HT-29 (cell line): ENCODE results near the gene NUAK1. TPM values are rescaled to one million over a fixed set of nuclear protein-coding genes. Genes with fewer than 3 reads are reported as not detected.

Experiments
- DNase-seq: peaks from one replicate; pipeline ENCODE4 v3.0.0-alpha.2; 2015; ENCODE audit warnings: low spot score
- total RNA-seq: library from RNA; depleted of rRNA; stranded (reverse); fragments of >200 nt; shearing (Covaris generic); gene quantifications from 2 replicates; pipeline ENCODE4 v1.2.3, GENCODE V29; 2014

NUAK1 gene
- total RNA-seq, 1 experiment from 2014 or later, result 1.3 TPM

GRCh38 chr12:106110626-106111300 is 28.0 kb downstream of the NUAK1 start:
- no peak for DNase-seq

- no peak for DNase-seq
Observed at GRCh38 chr12:106109168-106109910, 29.4 kb downstream of the NUAK1 start.

- no peak for DNase-seq
Observed at GRCh38 chr12:106108185-106108835, 30.4 kb downstream of the NUAK1 start.

GRCh38 chr12:106107566-106107965 is 31.2 kb downstream of the NUAK1 start:
- DNase-seq, result no peak

GRCh38 chr12:106106892-106107291 is 31.9 kb downstream of the NUAK1 start:
- no peak for DNase-seq

GRCh38 chr12:106106061-106106566 is 32.6 kb downstream of the NUAK1 start:
- DNase-seq, result no peak

- no peak for DNase-seq
Observed at GRCh38 chr12:106101803-106102202, 37.0 kb downstream of the NUAK1 start.

GRCh38 chr12:106098691-106099200 is 40.0 kb downstream of the NUAK1 start:
- DNase-seq, result no peak

- no peak for DNase-seq
Observed at GRCh38 chr12:106097011-106097410, 41.7 kb downstream of the NUAK1 start.

- DNase-seq, result no peak
Observed at GRCh38 chr12:106096376-106096775, 42.4 kb downstream of the NUAK1 start.

- no peak for DNase-seq
Observed at GRCh38 chr12:106094304-106094703, 44.5 kb downstream of the NUAK1 start.

- no peak for DNase-seq
Observed at GRCh38 chr12:106093246-106093645, 45.5 kb downstream of the NUAK1 start.

GRCh38 chr12:106091446-106091820 is 47.3 kb downstream of the NUAK1 start:
- no peak for DNase-seq

GRCh38 chr12:106090591-106091445 is 47.9 kb downstream of the NUAK1 start:
- DNase-seq, result no peak

GRCh38 chr12:106089935-106090334 is 48.8 kb downstream of the NUAK1 start:
- no peak for DNase-seq

GRCh38 chr12:106088811-106089485 is 49.8 kb downstream of the NUAK1 start:
- DNase-seq, result no peak

- no peak for DNase-seq
Observed at GRCh38 chr12:106088246-106088808, 50.4 kb downstream of the NUAK1 start.

GRCh38 chr12:106086696-106087095 is 52.1 kb downstream of the NUAK1 start:
- no peak for DNase-seq

- no peak for DNase-seq
Observed at GRCh38 chr12:106085213-106085612, 53.5 kb downstream of the NUAK1 start.

GRCh38 chr12:106084759-106085158 is 54.0 kb downstream of the NUAK1 start:
- no peak for DNase-seq
